H9 (cell line): ENCODE measurements around the gene COX8A. TPM values are rescaled to one million over a fixed set of nuclear protein-coding genes. Genes with fewer than 3 reads are reported as not detected.
A peak's percentile ranks its signal among the peaks of the same experiment; 100 is the strongest.

ENCODE experiments used
- DNase-seq: peaks from one replicate; pipeline ENCODE4 v3.0.0-alpha.2; 2017
- H2AFZ ChIP-seq: one replicate; pipeline ENCODE4 v1.6.1; 2013; ENCODE audit warnings: mild to moderate bottlenecking, low read length, control low read depth, moderate library complexity
- H2AK5ac ChIP-seq: 2 replicates; pipeline ENCODE4 v1.6.1; 2013; ENCODE audit warnings: low read length, control low read depth, mixed read lengths; ENCODE audit not compliant: insufficient read length
- H2BK120ac ChIP-seq: one replicate; pipeline ENCODE4 v1.6.1; 2013; ENCODE audit warnings: low read depth, mild to moderate bottlenecking, low read length, control low read depth, inconsistent platforms; ENCODE audit not compliant: poor library complexity, severe bottlenecking
- H2BK12ac ChIP-seq: 2 replicates; pipeline ENCODE4 v1.6.1; 2013; ENCODE audit warnings: low read length, control low read depth, mixed read lengths, low read depth; ENCODE audit not compliant: insufficient read length
- H2BK15ac ChIP-seq: 2 replicates; pipeline ENCODE4 v1.6.1; 2013; ENCODE audit warnings: low read depth, low read length, control low read depth
- H2BK20ac ChIP-seq: one replicate; pipeline ENCODE4 v1.6.1; 2013; ENCODE audit warnings: low read depth, mild to moderate bottlenecking, low read length, control low read depth, inconsistent platforms; ENCODE audit not compliant: poor library complexity, severe bottlenecking
- H2BK5ac ChIP-seq: 2 replicates; pipeline ENCODE4 v1.6.1; 2013; ENCODE audit warnings: low read length, control low read depth, mixed read lengths; ENCODE audit not compliant: insufficient read length
- H3K14ac ChIP-seq: 2 replicates; pipeline ENCODE4 v1.6.1; 2013; ENCODE audit warnings: low read length, control low read depth; ENCODE audit not compliant: insufficient read depth
- H3K18ac ChIP-seq: 2 replicates; pipeline ENCODE4 v1.6.1; 2013; ENCODE audit warnings: low read depth, mild to moderate bottlenecking, mixed read lengths, low read length, control low read depth; ENCODE audit not compliant: insufficient read length
- H3K23ac ChIP-seq: 2 replicates; pipeline ENCODE4 v1.6.1; 2013; ENCODE audit warnings: low read length, control low read depth, mixed read lengths, low read depth; ENCODE audit not compliant: insufficient read length
- H3K23me2 ChIP-seq: 2 replicates; pipeline ENCODE4 v1.6.1; 2013; ENCODE audit warnings: low read depth, mild to moderate bottlenecking, mixed read lengths, low read length, control low read depth; ENCODE audit not compliant: insufficient read length, poor library complexity, severe bottlenecking
- H3K27ac ChIP-seq: 2 replicates; pipeline ENCODE4 v1.5.1; 2013; ENCODE audit warnings: low read length, control low read depth, mixed read lengths, low read depth; ENCODE audit not compliant: insufficient read length
- H3K27me3 ChIP-seq: 2 replicates; pipeline ENCODE4 v1.6.1; 2013; ENCODE audit warnings: low read length, control low read depth, inconsistent platforms; ENCODE audit not compliant: insufficient read depth
- H3K4ac ChIP-seq: 2 replicates; pipeline ENCODE4 v1.6.1; 2013; ENCODE audit warnings: low read depth, mild to moderate bottlenecking, control low read depth, inconsistent platforms, low read length, moderate library complexity
- H3K4me1 ChIP-seq: 2 replicates; pipeline ENCODE4 v1.6.1; 2013; ENCODE audit warnings: low read length, control low read depth, inconsistent platforms; ENCODE audit not compliant: insufficient read depth
- H3K4me2 ChIP-seq: 2 replicates; pipeline ENCODE4 v1.6.1; 2013; ENCODE audit warnings: low read length, control low read depth, mixed read lengths; ENCODE audit not compliant: insufficient read length, insufficient read depth
- H3K56ac ChIP-seq: 2 replicates; pipeline ENCODE4 v1.6.1; 2013; ENCODE audit warnings: low read depth, mild to moderate bottlenecking, mixed read lengths, low read length, control low read depth; ENCODE audit not compliant: insufficient read length
- H3K79me1 ChIP-seq: 2 replicates; pipeline ENCODE4 v1.6.1; 2013; ENCODE audit warnings: low read depth, mild to moderate bottlenecking, moderate library complexity, low read length, control low read depth, inconsistent platforms; ENCODE audit not compliant: insufficient read depth, poor library complexity, severe bottlenecking
- H3K79me2 ChIP-seq: 2 replicates; pipeline ENCODE4 v1.6.1; 2013; ENCODE audit warnings: low read length, control low read depth, inconsistent platforms; ENCODE audit not compliant: insufficient read depth
- H3K9ac ChIP-seq: 2 replicates; pipeline ENCODE4 v1.6.1; 2013; ENCODE audit warnings: low read length, control low read depth, mixed read lengths; ENCODE audit not compliant: insufficient read length; ENCODE audit errors: extremely low read depth
- H3K9me3 ChIP-seq: one replicate; pipeline ENCODE4 v1.6.1; 2013; ENCODE audit warnings: low read depth, low read length, inconsistent platforms; ENCODE audit not compliant: control insufficient read depth
- H3T11ph ChIP-seq: one replicate; pipeline ENCODE4 v1.6.1; 2013; ENCODE audit warnings: mild to moderate bottlenecking, low read length, control low read depth, inconsistent platforms
- H4K20me1 ChIP-seq: one replicate; pipeline ENCODE4 v1.6.1; 2013; ENCODE audit not compliant: control insufficient read depth, insufficient read length, insufficient read depth
- H4K5ac ChIP-seq: 2 replicates; pipeline ENCODE4 v1.6.1; 2013; ENCODE audit warnings: low read depth, mild to moderate bottlenecking, mixed read lengths, low read length, control low read depth; ENCODE audit not compliant: insufficient read length
- H4K8ac ChIP-seq: replicated peaks from 2 replicates; pipeline ENCODE4 v1.6.1; 2013; ENCODE audit warnings: low read length, control low read depth, mixed read lengths, low read depth; ENCODE audit not compliant: insufficient read length
- H4K91ac ChIP-seq: 2 replicates; pipeline ENCODE4 v1.6.1; 2013; ENCODE audit warnings: low read depth, mild to moderate bottlenecking, moderate library complexity, mixed read lengths, low read length, control low read depth; ENCODE audit not compliant: insufficient read length
- H3K27ac Mint-ChIP-seq, 3 experiments: 2 replicates in 2 of 3; 3 replicates in 1 of 3; pipeline ENCODE4 v1.8.0; 2020 to 2021; ENCODE audit warnings: mixed read lengths in 3 of 3, mild to moderate bottlenecking in 1 of 3, moderate library complexity in 1 of 3
- H3K27me3 Mint-ChIP-seq: 2 replicates; pipeline ENCODE4 v1.8.0; 2021; ENCODE audit warnings: low read depth, mild to moderate bottlenecking, moderate library complexity, mixed read lengths
- H3K36me3 Mint-ChIP-seq, 3 experiments: 2 replicates in 2 of 3; 3 replicates in 1 of 3; pipeline ENCODE4 v1.8.0; 2020 to 2021; ENCODE audit warnings: low read depth in 3 of 3, mixed read lengths in 3 of 3; ENCODE audit not compliant: insufficient read depth in 1 of 3
- H3K4me1 Mint-ChIP-seq, 2 experiments: 2 replicates each; pipeline ENCODE4 v1.8.0; 2020; ENCODE audit warnings: mixed read lengths in 2 of 2
- H3K4me3 Mint-ChIP-seq, 2 experiments: 2 replicates in 1 of 2; 3 replicates in 1 of 2; pipeline ENCODE4 v1.8.0; 2020 to 2021; ENCODE audit warnings: mild to moderate bottlenecking in 2 of 2, mixed read lengths in 2 of 2, moderate library complexity in 1 of 2
- H3K9me3 Mint-ChIP-seq, 2 experiments: 2 replicates in 1 of 2; 3 replicates in 1 of 2; pipeline ENCODE4 v1.8.0; 2020; ENCODE audit warnings: mild to moderate bottlenecking in 2 of 2, mixed read lengths in 2 of 2, moderate library complexity in 1 of 2
- CTCF ChIP-seq: fragments of 200-600 bp; sonication (generic); conservative IDR thresholded peaks from 3 replicates; pipeline ENCODE4 v1.8.0; 2021; ENCODE audit warnings: antibody characterized with exemption, mild to moderate bottlenecking
- WGBS: extraction: QIAGEN DNeasy Blood & Tissue Kit; methylation state at CpG from one replicate; pipeline ENCODE4 v1.1.7; 2013; ENCODE audit warnings: missing lambda C conversion rate, low lambda C conversion rate, mixed read lengths; ENCODE audit not compliant: insufficient read length; ENCODE audit errors: extremely low coverage; 5-methylcytosine and 5-hydroxymethylcytosine counted together
- total RNA-seq: library from RNA; stranded (reverse); gene quantifications from 2 replicates; pipeline ENCODE4 v1.2.1, GENCODE V29; 2021

The COX8A gene
- total RNA-seq, 1 experiment from 2014 or later = 429 TPM

- peak within 1 kb of the TSS; percentile 93 to 98 for H3K4me3 Mint-ChIP-seq
- no peaks in the 10 kb centered on the region for H4K20me1 ChIP-seq
- peaks cover 7% of the 10 kb centered on the region; the same call in 1 of the 2 replicates for H3K4me1 ChIP-seq
- peaks cover 15 to 17% of the 10 kb centered on the region in 2 experiments for H3K4me1 Mint-ChIP-seq
- peak within 1 kb of the TSS; percentile 97 to 99 (median 99) for H3K27ac Mint-ChIP-seq
- H3K18ac ChIP-seq = peak within 1 kb of the TSS; percentile 99
- H3K9me3 ChIP-seq = no peaks in the 10 kb centered on the region
- H2BK20ac ChIP-seq = no peak within 1 kb of the TSS
- no peak within 1 kb of the TSS for H3K56ac ChIP-seq
- H3K9me3 Mint-ChIP-seq = no peaks in the 10 kb centered on the region; a peak in 2 of 5 replicates
- peak within 1 kb of the TSS; percentile 92 for H3K9ac ChIP-seq
- H4K5ac ChIP-seq = no peak within 1 kb of the TSS
- DNase-seq = peak; percentile 99
- H3K27me3 ChIP-seq = no peaks in the 10 kb centered on the region
- no peak within 1 kb of the TSS for H4K91ac ChIP-seq
- peaks cover 30 to 42% (median 33%) of the 10 kb centered on the region in 3 experiments; a peak in 6 of 7 replicates for H3K36me3 Mint-ChIP-seq
- no peak for TF ChIP-seq CTCF
- H3K79me1 ChIP-seq = peaks cover 24% of the 10 kb centered on the region
- no peak within 1 kb of the TSS for H3K4ac ChIP-seq
- H2BK12ac ChIP-seq = no peak within 1 kb of the TSS
- no peak within 1 kb of the TSS; the same call in 1 of the 2 replicates for H2BK15ac ChIP-seq
- H3K4me2 ChIP-seq = peak within 1 kb of the TSS; percentile 62
- peak within 1 kb of the TSS; percentile 8 for H3K27ac ChIP-seq
- peaks cover 17% of the 10 kb centered on the region for H3K23me2 ChIP-seq
- H2AFZ ChIP-seq = no peak within 1 kb of the TSS
- no peaks in the 10 kb centered on the region; the same call in 1 of the 2 replicates for H3K27me3 Mint-ChIP-seq
- H4K8ac ChIP-seq = no peak within 1 kb of the TSS
- peak within 1 kb of the TSS; percentile 83 for H2BK5ac ChIP-seq
- H3K14ac ChIP-seq = peak within 1 kb of the TSS; percentile 99
- no peak within 1 kb of the TSS for H3K23ac ChIP-seq
- WGBS = no CpG with 5 or more reads among the region's 63 CpGs
- H2AK5ac ChIP-seq = no peak within 1 kb of the TSS
- no peak within 1 kb of the TSS for H2BK120ac ChIP-seq
- peaks cover 9% of the 10 kb centered on the region; the same call in 1 of the 2 replicates for H3K79me2 ChIP-seq
- H3T11ph ChIP-seq = no peak within 1 kb of the TSS
Observed at GRCh38 chr11:63986156-63986931, 11.9 kb downstream of the COX8A start, which contains the start of gene OTUB1. OTUB1 (plus strand) TSS chr11:63986438; CDS start chr11:63986457, 19 bp downstream.
